Ramos (cell line): ENCODE measurements around the gene TP53BP2.

Experiments
- in situ Hi-C: fragments of 300-500 bp; cut with MboI; formaldehyde crosslinking; loops from one replicate; pipeline ENCODE4 v1.14.3; 2022; ENCODE audit warnings: low sequenced_read_pairs; ENCODE audit not compliant: unreplicated experiment

The TP53BP2 gene

DNA sequence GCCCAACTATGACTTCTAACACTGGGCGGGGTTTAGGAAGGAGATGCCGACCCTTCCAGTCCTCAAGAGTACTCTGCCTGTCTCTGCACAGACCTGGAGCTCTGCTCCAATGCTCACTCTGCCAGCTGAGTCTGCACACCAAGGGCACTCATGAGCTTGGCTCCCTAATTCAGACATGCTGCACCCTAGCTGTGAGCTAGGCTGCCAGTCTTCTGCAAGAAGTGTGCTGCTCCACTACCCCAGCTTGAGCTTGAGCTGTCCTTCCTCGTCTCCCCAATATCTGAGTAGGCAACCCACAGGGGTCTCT is 13.2 kb downstream of the TP53BP2 start:
- in situ Hi-C loops: no loop called here

DNA sequence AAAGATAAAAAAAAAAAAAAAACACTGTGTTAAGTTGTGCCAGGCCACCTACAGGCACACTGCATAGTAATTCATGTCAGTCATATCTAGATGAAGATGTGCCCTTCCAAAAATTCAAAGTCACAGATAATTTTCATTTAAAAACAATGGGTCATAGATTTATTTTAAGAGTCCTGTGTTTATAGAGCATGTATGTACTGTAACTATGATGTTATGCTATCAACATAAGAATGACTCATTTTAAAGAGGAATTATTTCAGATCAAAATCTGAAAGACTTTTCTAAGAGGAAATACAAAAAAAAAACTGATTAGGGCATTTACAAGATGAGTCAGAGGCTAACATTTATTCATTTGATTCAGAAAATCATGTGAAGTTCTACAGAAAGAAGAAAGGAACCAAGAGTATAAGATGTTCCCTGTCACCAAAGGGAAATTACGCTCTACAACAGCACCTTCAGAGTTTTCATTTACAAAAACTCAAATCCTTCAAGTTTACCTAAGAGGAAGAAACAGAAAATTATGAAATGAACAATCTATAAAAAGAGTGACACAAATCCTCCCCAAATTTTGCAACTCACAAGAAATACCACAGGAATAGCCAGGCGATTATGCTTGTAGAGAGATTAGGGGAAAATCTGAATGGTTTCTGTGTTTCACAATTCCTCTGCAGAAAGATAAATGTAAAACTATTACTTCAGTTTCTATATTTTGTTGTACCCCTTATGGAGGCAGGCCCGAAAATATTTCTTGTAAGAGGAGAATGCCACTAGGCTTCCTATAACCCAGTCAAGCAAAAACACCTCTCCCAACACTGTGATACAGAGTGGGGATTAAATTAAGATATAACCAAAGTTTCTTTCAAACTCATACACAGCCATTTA is 13.8 kb downstream of the TP53BP2 start:
- in situ Hi-C loops: no loop called here

DNA sequence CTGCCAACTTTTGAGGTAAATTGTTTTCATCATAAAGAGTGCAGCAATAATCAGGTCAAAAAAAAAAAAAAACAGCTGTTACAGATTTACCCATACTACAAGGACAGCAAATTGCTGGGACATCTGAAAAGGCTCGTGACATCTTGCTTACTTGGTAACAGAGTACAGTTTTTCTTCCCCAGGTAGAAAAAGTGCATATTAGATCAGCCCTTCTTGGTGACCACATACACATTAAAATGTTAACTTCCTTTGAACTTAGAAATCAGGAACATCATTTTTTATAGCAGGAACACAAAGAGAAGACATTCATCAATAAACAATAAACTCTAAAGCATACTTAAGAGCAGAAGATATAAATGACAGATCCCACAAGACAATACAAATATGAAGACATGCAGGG is 16.1 kb downstream of the TP53BP2 start:
- in situ Hi-C loops: no loop called here

DNA sequence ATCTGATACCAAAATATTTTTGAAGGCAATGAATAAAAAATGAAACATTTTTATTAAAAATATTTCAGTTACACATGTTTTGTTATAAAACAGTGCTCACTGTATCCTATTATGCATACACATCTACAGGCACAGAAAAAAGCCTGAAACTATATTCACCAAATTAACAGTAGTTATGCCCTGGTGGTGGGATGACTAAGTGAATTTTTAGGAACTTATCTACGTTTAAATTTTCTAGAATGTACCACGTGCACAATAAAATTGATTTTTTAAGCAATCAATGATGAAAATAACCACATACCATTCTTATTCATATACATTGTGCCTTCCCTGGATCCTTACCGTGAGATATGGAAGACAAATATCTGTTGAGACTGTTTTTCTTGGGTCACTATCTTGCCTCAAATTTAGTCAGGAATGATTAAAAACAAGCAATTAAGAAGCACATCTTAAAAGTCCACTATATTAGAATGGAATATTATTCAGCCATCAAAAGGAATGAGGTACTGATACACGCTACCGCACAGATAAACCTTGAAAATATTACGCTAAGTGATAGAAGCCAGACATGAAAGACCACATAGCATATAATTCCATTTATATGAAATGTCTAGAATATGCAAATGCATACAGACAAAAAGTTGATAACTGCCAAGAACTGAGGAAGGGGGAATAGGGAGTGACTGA is 17.4 kb downstream of the TP53BP2 start:
- in situ Hi-C loops: no loop called here

DNA sequence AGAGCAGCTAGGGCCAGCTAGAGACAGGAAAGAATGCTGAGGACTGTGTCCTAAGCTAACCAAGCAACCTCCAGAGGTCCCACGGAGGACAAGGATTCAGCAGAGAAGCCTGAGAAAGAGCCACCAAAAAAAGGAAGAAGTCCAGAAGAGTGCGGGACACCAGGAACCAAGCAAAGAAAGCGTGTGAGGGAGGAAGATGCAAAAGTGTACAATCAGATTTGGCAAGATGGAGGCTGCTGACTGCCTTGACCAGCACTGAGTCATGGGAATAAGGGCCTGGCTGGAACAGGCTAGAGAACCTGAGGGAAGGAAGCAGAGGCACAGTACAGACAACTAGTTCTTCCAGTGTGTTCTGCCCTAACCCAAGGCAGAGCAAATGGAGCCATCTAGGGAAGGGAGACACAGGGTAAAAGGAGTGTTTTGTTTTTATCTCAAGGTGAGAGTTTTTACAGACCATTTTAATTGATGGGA is 18.5 kb downstream of the TP53BP2 start:
- in situ Hi-C loops: no loop called here

DNA sequence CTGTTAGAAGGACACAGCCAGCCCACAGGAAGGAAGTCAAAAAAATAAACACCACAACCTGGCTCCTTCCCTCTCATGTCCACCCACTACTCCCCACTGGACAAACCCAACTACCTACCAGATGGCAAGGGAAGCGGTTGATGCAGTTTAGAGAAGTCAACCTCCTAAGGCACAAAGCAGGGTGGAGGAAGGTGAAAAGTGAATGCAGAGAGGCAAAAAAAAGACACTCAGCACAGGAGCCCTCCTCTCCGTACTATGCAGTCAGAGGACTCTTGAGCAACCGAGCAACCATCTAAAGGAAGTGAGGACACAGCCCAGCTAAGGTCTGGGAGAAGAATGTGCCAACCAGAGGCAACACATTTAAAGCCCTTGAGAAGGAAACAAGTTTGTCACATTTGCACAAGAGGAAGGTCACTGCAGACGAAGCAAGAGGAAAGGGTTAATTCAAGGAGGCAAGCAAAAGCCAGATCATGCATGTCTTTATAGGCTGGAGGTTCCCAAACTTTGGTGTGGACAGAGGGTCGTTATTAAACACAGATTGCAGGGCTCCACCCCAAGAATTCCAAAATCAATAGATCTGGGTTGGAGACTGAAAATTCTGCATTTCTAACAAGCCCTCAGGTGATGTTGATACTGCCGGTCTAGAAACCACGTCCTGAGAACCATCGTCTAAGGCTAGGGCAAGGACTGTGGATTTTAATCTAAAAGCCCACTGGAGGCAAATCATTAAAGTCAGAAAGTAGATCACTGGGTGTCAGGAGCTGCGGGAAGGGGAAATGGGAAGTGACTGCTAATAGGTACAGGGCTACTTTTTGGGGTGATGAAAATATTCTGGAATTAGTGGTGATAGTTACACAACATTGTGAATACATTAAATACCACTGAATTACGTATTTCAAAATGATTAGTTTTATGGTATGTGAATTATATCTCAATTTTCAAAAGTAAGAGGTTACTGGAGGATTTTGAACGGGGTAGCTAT is 19.7 kb downstream of the TP53BP2 start:
- in situ Hi-C loops: no loop called here

DNA sequence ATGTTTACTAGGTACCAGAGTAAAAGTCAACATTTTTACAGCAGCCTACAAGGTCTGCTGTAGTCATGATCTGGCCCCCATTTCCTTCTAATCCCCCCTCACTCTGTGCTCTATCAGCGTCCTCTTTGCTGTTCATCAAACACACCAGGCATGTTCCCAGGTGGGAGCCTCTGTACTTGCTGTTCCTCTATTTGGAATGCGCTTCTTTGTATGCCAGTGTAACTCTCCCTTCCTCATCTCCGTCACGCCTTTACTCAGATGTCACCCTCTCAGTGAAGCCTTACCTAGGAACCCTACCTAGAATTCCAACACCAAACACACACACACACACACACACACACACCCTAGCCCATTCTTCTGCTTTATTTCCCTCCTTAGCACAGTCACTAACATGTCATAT is 21.0 kb downstream of the TP53BP2 start:
- in situ Hi-C loops: loop anchor here (25.0 kb wide), 1 partner anchor 513 kb away; the partner anchor contains the start of gene NVL

DNA sequence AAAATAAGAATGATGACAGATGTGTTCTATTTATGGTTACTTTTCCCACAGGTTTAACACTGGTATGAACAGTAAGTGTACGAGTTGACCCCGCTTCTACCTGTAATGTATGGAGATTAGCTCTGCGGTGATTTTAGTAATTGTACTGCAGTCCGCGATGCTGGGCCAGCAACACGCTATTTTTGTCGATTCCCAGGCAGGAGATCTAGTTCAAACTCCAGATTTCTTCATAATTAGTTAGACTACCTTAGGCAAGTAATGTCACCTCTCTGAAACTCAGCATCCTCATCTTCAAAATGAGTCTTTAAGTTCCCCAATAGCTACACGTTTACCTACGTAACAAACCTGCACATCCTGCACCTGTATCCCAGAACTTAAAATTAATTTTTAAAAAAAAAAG is 21.5 kb downstream of the TP53BP2 start:
- in situ Hi-C loops: loop anchor here (25.0 kb wide), 1 partner anchor 513 kb away; the partner anchor contains the start of gene NVL

DNA sequence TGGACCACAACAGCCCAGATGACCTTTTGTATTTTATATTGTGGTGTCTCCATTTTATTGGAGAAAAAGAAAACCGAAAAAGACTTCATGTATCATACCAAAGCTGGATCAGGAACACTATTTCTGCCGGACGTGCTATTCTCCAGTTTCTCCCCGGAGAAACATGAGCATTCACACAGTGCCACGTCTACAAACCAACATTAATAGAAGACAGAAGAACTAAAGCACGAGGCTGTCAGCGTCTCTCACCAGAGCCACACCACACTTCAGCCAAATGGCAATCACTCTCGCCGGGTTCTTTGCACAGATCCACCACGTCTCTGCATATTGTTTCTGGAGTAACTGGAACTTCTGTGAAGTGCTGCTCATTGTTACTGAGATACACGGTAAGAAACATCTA is 24.8 kb downstream of the TP53BP2 start:
- in situ Hi-C loops: loop anchor here (25.0 kb wide), 1 partner anchor 516 kb away; the partner anchor contains the start of gene NVL

DNA sequence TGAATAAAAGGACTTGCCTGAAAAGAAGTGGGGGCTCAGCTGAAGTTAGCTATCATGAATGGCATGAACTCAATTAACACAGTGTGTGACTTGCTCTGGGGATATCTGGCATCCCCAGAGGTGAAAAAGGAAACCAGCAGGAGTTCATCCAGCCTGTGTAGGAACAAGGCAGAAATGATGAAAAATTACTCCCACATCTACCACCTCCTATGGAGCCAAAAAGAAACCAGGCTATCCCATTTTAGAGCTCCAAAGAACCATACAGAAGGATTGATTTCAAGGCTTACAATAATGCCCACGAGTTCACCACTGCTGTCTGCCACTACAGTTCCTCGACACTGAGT is 25.3 kb downstream of the TP53BP2 start:
- in situ Hi-C loops: loop anchor here (25.0 kb wide), 1 partner anchor 517 kb away; the partner anchor contains the start of gene NVL

DNA sequence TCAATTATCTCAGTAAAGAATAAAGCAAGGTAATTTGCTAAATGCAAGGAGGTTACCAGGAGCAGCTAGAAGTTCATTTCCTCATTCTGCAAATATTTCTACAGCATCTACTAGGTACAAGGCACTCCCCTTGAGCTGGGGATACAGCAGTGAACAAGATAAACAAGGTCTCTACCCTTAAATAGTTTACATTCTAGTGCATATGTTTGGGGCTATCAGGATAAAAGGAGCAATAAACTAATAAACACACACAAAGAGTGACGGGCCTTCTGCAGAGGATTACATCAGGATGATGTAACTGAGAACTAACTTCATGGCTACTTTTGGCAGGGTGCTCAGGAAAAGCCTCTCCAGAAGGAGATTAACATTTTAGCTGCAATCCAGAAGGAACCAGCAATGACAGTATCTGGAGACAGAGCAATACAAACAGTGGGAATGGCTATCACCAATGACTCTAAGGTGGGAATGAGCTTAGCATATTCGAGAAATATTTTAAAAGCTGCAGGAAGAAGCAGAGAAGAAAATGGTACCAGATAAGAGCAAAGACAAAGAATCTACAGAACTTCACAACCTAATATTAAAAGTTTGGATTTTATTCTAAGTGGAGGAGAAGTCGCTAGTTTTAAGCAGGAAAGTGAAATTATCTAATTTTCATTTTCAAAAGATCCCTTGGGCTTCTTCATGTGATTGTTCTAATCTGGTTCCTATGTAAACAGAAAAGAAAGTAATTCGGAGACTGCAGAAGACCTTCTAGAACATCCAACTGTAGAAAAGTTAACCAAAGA is 25.8 kb downstream of the TP53BP2 start:
- in situ Hi-C loops: loop anchor here (25.0 kb wide), 1 partner anchor 517 kb away; the partner anchor contains the start of gene NVL

DNA sequence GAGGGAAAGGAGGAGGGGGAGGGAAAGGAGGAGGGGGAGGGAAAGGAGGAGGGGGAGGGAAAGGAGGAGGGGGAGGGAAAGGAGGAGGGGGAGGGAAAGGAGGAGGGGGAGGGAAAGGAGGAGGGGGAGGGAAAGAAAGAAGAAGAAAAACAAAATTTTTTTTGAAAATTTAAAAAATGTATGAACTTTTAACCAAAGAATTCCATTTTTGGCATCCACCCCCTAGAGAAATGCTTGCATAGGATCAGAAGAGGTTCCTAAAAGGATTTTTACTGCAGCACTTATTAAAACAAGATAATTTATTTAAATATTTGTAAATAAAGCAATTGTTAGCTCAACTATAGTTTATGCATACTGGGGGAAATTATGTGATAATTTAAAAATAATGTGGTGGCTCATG is 28.5 kb downstream of the TP53BP2 start:
- in situ Hi-C loops: loop anchor here (25.0 kb wide), 1 partner anchor 520 kb away; the partner anchor contains the start of gene NVL

DNA sequence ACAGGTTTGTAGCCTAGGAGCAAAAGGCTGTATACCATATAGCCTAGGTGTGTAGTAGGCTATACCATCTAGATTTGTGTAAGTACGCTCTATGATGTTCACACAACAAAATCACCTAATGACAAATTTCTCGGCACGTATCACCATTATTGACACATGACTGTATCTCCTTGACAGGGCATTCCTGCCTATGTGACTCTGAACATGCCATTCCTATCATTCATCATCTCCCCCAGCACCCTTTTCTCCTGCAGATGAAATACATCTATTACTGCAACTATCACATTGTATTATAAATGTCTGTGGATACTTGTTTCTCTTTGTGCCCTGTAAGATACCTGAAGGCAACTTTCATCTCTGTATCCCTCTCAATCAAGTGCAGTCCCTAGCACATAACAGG is 29.9 kb downstream of the TP53BP2 start:
- in situ Hi-C loops: loop anchor here (25.0 kb wide), 1 partner anchor 521 kb away; the partner anchor contains the start of gene NVL

DNA sequence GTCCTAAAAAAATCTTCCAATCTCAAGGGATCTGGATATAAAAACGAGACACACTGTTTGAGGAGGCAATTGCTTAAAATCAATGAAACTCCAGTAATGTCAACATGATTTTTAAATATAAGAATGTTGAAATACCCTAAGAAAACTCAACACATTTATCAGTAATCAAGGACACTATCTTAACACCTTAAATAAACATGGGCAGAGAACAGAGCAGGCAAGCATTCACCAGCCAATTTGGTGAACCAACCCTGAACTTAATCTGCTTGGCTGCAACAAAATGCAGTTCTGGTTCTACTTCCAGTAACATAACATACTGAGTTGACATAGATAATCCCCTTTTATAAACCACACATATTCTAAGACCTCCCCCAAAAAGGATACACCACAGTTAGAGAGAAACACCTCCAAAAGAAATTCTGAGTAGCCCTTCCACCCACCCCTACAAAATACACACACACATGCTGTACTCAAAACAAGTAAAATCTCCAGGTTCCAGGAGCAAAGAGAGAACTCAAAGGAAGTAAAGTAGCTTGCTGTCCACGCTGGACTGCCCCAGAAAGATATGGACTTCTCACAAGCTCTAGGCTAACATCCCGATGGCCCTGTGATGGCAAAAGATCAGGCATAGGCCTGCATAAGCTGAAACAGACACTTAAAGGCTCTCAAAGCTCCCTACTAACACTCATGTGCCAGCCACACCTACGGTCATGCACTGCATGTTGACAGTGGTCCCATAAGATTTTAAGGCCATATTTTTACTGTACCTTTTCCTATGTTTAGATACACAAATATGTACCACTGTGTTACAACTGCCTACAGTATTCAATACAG is 30.5 kb downstream of the TP53BP2 start:
- in situ Hi-C loops: loop anchor here (25.0 kb wide), 1 partner anchor 522 kb away; the partner anchor contains the start of gene NVL

DNA sequence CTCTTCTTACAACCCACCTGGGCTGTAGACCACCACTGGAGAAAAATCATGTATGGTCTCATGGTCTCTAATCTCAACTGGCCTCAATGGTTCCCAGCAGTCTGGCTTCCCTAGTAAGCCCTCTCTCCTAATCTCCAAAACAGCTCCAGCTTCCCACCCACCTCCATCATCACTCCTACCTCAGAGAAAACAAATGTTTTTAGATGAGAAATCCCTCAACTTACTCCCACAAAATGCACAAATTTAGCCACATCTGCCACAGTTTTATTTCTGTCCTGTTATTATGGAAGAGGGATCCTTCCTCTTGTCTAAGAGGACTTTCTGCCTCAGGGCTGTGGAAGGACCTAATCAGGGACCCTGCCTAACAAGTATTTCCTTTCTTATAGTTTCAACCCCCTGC is 32.1 kb downstream of the TP53BP2 start:
- in situ Hi-C loops: loop anchor here (25.0 kb wide), 1 partner anchor 524 kb away; the partner anchor contains the start of gene NVL

DNA sequence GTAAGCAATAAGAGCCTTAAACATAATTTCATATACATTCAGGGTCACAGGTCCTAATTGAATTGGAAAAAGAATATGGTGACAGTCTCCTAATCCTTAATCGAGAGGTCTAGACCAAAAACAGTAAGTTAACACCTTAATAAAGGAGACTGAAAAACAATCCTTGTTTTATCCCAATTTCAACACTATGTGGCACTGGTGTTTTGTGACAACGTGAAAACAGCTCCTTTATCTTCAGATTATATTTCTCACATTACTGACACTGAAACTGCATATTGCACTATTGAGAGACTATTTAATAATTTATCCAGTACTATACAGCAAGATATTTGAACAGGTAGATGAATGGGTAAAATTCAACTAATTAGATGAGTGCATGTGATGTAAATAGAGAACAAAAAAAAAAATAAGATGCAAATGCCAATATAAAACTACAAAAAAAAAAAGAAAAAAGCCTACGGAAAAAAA is 34.1 kb downstream of the TP53BP2 start:
- in situ Hi-C loops: loop anchor here (25.0 kb wide), 1 partner anchor 526 kb away; the partner anchor contains the start of gene NVL

DNA sequence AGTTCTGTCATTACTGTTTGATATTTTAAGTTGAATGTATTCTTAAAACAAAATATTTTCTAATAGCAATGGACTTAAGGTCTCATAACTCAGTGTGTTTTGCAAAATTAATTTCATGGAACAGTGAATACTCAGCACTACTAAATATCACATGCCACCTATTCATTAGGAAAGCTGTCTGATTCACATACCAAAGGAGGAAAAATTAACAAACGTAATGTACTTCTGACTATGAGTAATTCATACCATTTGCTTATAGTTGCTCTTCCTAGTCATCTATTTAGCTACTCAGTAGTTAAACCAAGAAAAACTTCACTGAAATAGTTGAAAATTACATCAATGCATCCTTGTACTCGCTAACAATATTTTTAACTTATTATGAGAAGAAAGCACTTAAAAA is 35.2 kb downstream of the TP53BP2 start:
- in situ Hi-C loops: loop anchor here (25.0 kb wide), 1 partner anchor 527 kb away; the partner anchor contains the start of gene NVL

DNA sequence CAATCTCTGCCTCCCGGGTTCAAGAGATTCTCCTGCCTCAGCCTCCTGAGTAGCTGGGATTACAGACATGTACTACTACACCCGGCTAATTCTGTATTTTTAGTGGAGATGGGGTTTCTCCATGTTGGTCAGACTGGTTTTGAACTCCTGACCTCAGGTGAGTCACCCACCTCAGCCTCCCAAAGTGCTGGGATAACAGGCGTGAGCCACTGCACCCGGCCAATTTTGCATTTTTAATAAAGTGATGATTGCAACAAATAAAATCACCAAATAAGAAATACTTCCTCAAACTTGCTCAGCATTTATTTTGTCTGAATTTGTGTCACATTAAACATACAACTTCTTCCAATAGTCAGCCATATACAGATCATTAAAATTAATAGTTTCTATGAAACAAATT is 35.8 kb downstream of the TP53BP2 start:
- in situ Hi-C loops: loop anchor here (25.0 kb wide), 1 partner anchor 527 kb away; the partner anchor contains the start of gene NVL
